ES-I3 (cell line): Measurements from ENCODE around the gene SERPINA4.

Experiments used
- H3K36me3 ChIP-seq: 2 replicates; pipeline ENCODE4 v1.6.1; 2013; ENCODE audit warnings: mild to moderate bottlenecking, low read length, control low read depth, moderate library complexity; ENCODE audit not compliant: insufficient read depth
- H3K4me1 ChIP-seq: 2 replicates; pipeline ENCODE4 v1.6.1; 2013; ENCODE audit warnings: mild to moderate bottlenecking, control low read depth, low read length; ENCODE audit not compliant: insufficient read depth
- H3K9ac ChIP-seq: 2 replicates; pipeline ENCODE4 v1.6.1; 2013; ENCODE audit warnings: low read depth, mild to moderate bottlenecking, low read length, moderate library complexity
- H3K9me3 ChIP-seq: 2 replicates; pipeline ENCODE4 v1.6.1; 2013; ENCODE audit warnings: mild to moderate bottlenecking, low read length, moderate library complexity; ENCODE audit not compliant: control insufficient read depth, insufficient read depth

The SERPINA4 gene

DNA sequence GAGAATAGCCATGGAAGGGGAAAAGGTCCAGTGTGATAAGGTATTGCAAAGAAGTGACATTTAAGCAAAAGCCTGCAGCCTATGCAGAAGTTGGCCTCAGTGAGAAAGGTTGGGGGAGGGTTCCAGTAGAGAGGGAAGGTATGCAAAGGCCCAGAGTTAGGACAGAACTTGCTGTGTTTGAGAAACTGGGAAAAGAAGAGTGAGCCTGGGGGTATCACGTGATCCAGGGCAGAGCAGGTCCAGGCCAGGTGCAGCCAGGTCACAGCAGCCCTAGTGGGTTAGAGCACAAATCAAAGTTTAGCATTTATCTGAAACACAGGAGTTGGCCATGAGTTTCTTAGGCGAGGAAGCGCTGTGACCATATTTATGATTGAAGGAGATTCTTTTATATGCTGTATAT, 21.6 kb downstream of the SERPINA4 start:
- H3K4me1 ChIP-seq: no peaks in the 10 kb centered on the region; the same call in 1 of the 2 replicates
- H3K36me3 ChIP-seq: no peaks in the 10 kb centered on the region; the same call in 1 of the 2 replicates
- H3K9me3 ChIP-seq: no peaks in the 10 kb centered on the region
- no peak overlapping the region for H3K9ac ChIP-seq

DNA sequence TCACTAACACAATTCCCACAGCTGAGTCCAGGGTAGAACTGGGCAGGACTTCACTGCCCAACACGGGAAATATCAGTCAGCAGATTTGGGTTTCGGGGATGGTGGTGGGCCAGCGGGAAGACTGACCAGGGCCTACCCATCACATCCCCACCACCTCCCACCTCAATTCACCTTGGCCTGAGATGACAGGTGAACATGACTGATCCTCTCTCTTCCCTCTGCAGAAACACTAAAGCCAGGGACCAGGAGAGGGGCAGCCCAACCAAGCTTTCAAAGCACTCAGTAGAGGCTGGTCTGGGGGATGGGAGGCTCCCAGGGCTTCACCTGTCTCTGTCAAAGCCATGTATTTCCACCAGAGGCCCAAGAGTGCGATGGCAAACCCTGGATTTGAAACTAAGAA, 22.3 kb downstream of the SERPINA4 start:
- no peaks in the 10 kb centered on the region; the same call in 1 of the 2 replicates for H3K36me3 ChIP-seq
- H3K9me3 ChIP-seq: no peaks in the 10 kb centered on the region
- no peak overlapping the region for H3K9ac ChIP-seq
- H3K4me1 ChIP-seq: no peaks in the 10 kb centered on the region; the same call in 1 of the 2 replicates

DNA sequence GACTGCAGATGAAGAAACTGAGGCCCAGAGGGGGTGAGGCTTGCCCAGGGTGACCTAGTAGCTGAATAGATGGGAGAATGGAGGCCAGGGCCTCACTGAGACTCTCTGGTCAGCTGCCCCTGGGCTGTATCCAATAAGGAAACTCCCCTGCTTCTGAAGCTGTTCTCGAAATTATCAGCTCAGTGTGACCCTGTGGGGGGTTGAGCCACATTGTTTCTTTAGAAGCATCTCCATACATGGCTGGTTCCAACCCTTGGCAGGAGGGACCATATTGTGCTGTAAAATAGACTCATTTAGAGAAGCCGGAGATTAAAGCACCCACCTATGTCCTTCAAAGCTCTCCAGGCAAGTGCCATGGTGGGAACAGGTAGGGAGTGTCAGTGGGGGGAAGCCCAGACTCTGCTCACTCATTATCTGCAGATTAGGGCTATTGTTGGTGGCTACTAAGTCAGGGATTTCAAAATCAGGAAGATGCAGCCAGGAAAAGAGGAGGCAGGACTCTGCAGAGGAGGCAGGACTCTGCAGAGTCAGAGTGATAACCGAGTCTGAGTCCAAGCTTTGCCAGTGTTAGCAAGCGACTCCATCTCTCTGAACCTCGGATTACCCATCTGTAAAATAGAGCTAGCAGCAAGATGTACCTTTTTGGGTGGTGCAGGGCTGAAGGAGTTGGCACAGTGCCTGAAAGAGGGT, 23.5 kb downstream of the SERPINA4 start:
- Histone ChIP-seq H3K9me3 (no peaks in the 10 kb centered on the region), H3K36me3 (no peaks in the 10 kb centered on the region), H3K9ac (no peak overlapping the region), H3K4me1 (no peaks in the 10 kb centered on the region; the same call in 1 of the 2 replicates)

DNA sequence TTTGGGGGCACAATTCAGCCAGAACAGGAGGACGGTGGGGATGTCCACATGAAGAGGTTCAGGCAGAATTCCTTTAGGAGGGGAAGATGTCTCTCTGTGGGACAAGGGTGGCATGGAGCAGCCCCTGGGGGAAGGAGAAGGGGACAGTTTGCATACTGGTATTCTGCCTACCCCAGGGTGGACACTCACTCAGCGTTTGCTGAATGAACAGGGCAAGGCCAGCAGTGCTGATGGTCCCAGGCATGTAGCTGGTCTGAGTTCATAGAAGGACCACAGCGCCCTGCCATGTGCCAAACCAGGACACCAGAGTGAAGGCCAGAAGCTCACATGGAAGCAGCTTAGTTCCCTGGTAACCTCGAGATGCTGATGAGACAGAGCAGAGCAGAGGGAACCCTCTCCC, 25.4 kb downstream of the SERPINA4 start:
- Histone ChIP-seq H3K36me3 (no peaks in the 10 kb centered on the region), H3K9me3 (no peaks in the 10 kb centered on the region)

DNA sequence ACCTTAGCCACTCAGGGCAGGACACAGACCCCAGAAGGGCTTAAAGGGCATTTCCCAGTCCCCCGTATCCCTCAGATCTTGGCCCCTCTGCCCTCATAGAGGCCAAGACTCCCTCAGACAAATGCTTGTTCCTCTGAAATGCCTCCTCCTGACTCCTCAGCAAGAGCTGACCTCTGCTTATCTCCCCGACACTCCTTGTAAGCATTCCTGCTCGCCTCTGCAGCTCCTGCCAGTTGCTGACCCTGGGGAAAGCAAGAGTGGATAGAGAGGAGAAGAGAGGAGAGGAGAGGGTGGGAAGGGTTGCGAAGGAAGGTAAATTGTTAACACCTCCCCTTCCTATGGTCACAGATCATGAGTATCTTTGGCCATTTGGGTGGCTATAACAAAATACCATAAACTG, 27.1 kb downstream of the SERPINA4 start:
- no peak overlapping the region for H3K9ac ChIP-seq
- no peaks in the 10 kb centered on the region for H3K9me3 ChIP-seq
- H3K4me1 ChIP-seq: no peaks in the 10 kb centered on the region
- no peaks in the 10 kb centered on the region for H3K36me3 ChIP-seq

More for the DNA sequence above, 25.4 kb downstream of the SERPINA4 start:
- Histone ChIP-seq H3K4me1 (no peaks in the 10 kb centered on the region; the same call in 1 of the 2 replicates), H3K9ac (no peak overlapping the region)

- Histone ChIP-seq H3K9me3 (no peaks in the 10 kb centered on the region), H3K36me3 (no peaks in the 10 kb centered on the region), H3K4me1 (no peaks in the 10 kb centered on the region), H3K9ac (no peak overlapping the region)
Observed at GRCh38 chr14:94591073-94591472, 29.8 kb downstream of the SERPINA4 start.

- Histone ChIP-seq H3K4me1 (no peaks in the 10 kb centered on the region), H3K9ac (no peak overlapping the region), H3K9me3 (no peaks in the 10 kb centered on the region), H3K36me3 (no peaks in the 10 kb centered on the region)
Observed at GRCh38 chr14:94591871-94592270, 30.6 kb downstream of the SERPINA4 start.

GRCh38 chr14:94592457-94592856, 31.2 kb downstream of the SERPINA4 start:
- Histone ChIP-seq H3K4me1 (no peaks in the 10 kb centered on the region), H3K9ac (no peak overlapping the region), H3K36me3 (no peaks in the 10 kb centered on the region), H3K9me3 (no peaks in the 10 kb centered on the region)

DNA sequence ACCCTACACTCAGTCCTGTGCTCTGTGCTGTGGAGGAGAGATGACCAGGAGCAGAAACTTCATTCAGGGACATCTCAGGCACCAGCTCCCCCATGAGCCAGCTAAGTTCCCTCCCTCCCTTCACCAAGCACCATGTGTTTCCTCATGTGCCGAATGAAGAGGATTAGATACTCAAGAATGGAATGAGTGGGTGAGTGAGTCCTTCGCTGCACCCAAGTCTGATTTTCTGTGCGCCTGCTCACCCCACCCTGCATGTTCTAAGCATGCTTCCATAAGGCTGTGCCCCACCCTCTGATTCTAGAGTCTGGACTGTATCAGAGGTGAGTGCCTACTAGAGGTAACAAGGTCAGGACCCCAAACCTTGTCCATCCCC, 32.1 kb downstream of the SERPINA4 start:
- Histone ChIP-seq H3K9me3 (no peaks in the 10 kb centered on the region), H3K9ac (no peak overlapping the region), H3K4me1 (no peaks in the 10 kb centered on the region), H3K36me3 (no peaks in the 10 kb centered on the region)

DNA sequence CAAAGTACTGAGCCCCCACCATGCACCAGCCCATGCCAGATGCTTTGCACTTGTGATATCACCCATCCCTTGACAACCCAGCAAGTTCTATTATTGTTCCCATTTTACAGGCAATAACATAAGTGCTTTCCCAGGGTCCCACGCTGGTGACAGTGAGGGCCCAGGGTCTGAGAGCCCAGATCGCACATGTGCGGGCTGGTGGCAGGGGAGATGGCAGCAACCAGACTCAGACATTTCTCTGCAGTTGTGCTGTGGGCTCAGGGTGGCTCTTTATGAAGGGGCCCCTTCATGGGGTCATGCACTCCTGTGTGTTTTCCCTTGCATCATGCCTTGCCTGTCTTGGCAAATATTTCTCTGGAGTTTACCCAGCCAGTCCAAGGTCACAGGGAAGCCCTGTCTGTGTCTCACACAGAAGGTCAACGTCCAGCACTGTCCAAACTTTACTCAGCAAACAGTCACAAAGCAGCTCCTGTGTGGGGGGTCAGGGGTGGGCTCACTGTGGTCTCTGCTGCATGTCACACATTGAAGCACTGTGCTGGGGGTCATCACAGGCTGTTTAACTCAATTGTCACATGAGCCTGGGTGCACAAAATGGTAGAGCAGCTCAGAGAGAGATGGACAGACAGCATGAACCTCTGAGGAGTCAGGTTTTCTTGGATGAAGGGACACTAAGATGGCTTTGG, 32.6 kb downstream of the SERPINA4 start:
- Histone ChIP-seq H3K9me3 (no peaks in the 10 kb centered on the region), H3K9ac (no peak overlapping the region), H3K36me3 (no peaks in the 10 kb centered on the region), H3K4me1 (peaks cover 5% of the 10 kb centered on the region)

DNA sequence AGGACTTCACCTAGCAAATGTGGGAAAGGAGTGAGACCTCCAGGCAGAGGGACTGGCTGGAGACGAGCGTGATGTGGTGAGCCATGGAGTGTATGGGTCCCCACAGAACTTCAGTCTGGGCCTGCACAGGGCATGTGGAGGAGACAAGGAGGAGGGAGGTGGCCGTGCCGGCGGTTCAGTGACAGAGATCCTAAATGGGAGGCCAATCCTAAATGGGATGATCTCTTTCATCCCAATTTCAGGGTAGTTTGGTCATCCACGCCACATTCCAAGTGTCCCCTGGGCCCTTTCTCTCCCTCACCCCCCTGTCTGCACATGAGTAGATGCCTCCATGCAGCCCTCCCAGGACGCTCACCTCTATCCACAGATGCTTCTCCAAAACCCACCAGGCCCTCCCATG, 33.2 kb downstream of the SERPINA4 start:
- H3K36me3 ChIP-seq: no peaks in the 10 kb centered on the region
- H3K4me1 ChIP-seq: peaks cover 9% of the 10 kb centered on the region
- no peak overlapping the region for H3K9ac ChIP-seq
- no peaks in the 10 kb centered on the region for H3K9me3 ChIP-seq

DNA sequence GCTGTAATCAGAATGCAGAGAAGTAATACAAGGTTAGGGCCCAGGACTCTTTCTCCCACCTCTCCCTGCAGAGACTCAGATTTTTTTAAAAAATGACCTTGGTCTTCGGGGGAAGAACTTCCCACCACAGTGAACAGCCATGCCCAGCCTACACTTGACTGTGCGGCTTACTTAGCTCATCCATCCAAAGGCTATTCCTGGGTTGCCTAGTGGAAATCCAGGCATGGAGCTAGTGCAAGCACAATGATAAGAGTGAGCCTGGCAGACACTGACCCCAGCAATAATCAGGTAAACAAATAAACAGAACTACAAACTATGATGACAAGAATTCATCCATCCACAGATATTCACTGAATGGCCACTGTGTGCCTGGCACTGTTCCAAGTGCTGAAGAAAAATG, 34.7 kb downstream of the SERPINA4 start:
- peaks cover 14% of the 10 kb centered on the region for H3K4me1 ChIP-seq
- no peaks in the 10 kb centered on the region for H3K36me3 ChIP-seq
- no peak overlapping the region for H3K9ac ChIP-seq
- no peaks in the 10 kb centered on the region for H3K9me3 ChIP-seq

- peaks cover 14% of the 10 kb centered on the region for H3K4me1 ChIP-seq
- no peaks in the 10 kb centered on the region for H3K9me3 ChIP-seq
- no peaks in the 10 kb centered on the region for H3K36me3 ChIP-seq
- no peak overlapping the region for H3K9ac ChIP-seq
Observed at GRCh38 chr14:94596361-94596760, 35.1 kb downstream of the SERPINA4 start.

DNA sequence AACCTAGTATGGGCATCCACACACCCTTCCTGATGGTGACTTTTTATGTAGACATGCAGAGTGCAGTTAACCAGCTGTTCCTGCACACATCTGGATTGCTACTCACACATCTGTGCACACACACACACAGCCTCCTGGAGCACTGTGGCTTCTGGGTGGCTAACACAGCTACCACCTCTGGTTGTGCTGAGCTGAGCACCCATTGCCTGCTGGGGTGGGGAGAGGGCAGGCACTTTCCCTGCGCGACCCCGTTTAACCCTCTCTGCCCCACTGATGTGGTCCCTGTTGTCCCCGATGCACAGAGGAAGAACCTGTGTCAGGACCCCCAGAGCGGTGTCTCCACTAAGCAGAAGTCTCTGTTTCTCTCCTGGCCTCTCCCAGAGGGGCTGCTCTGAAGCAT, 36.5 kb downstream of the SERPINA4 start:
- Histone ChIP-seq H3K9ac (no peak overlapping the region), H3K9me3 (no peaks in the 10 kb centered on the region), H3K4me1 (peaks cover 22% of the 10 kb centered on the region), H3K36me3 (no peaks in the 10 kb centered on the region)

DNA sequence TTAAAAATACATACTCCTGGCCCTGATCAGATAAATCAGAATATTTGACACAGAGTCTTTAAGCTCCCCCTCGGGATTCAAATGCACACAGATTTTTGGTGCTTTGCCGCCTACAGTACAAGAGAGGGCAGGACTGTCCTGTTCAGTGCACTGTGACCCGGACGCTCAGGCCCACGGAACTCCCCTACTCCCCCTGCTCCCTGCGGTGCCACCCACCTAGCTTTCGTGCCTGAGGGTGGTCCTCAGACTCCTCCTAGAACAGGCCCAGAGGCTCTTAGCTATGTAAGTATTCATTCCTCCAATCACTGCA, 37.2 kb downstream of the SERPINA4 start:
- Histone ChIP-seq H3K36me3 (no peaks in the 10 kb centered on the region), H3K9ac (no peak overlapping the region), H3K4me1 (peaks cover 22% of the 10 kb centered on the region), H3K9me3 (no peaks in the 10 kb centered on the region)
